Keratinocyte (primary cell): ENCODE results near the gene GRAMD1A. TPM values are rescaled to one million over a fixed set of nuclear protein-coding genes. Genes with fewer than 3 reads are reported as not detected.

Experiments
- DNase-seq: peaks from one replicate; pipeline ENCODE4 v3.0.0-alpha.2; 2011; ENCODE audit warnings: low read depth, missing footprints, low spot score
- FAIRE-seq: peaks from 2 replicates; lab custom pipeline; 2011; peaks lifted over from hg19 to GRCh38; lab: Jason Lieb, UNC
- H2AFZ ChIP-seq: 2 replicates; pipeline ENCODE4 v1.6.0; 2012; ENCODE audit warnings: low read length, control low read depth, inconsistent platforms; ENCODE audit not compliant: control insufficient read depth
- H3K27ac ChIP-seq: 2 replicates; pipeline ENCODE4 v1.5.1; 2011; ENCODE audit warnings: low read length; ENCODE audit not compliant: control insufficient read depth, insufficient read depth
- H3K27me3 ChIP-seq: 3 replicates; pipeline ENCODE4 v1.6.0; 2011; ENCODE audit warnings: low read length; ENCODE audit not compliant: control insufficient read depth, insufficient read depth; ENCODE audit errors: extremely low read depth
- H3K36me3 ChIP-seq, 2 experiments: 2 replicates in 1 of 2; 3 replicates in 1 of 2; pipeline ENCODE4 v1.5.1; 2011; ENCODE audit warnings: low read length in 2 of 2, mild to moderate bottlenecking in 1 of 2; ENCODE audit not compliant: control insufficient read depth in 2 of 2, insufficient read depth in 2 of 2; ENCODE audit errors: extremely low read depth in 1 of 2
- H3K4me1 ChIP-seq: 3 replicates; pipeline ENCODE4 v1.5.1; 2011; ENCODE audit warnings: low read length; ENCODE audit not compliant: control insufficient read depth, insufficient read depth; ENCODE audit errors: extremely low read depth
- H3K4me2 ChIP-seq: 3 replicates; pipeline ENCODE4 v1.6.0; 2011; ENCODE audit warnings: low read depth, low read length; ENCODE audit not compliant: control insufficient read depth, insufficient read depth; ENCODE audit errors: extremely low read depth
- H3K4me3 ChIP-seq, 3 experiments: fragments of 200-600 bp in 1 of 3; sonication (generic) in 1 of 3; 2 replicates in 2 of 3; 3 replicates in 1 of 3; pipeline ENCODE4 v1.5.1; 2011 to 2016; ENCODE audit warnings: low read length in 3 of 3, mild to moderate bottlenecking in 3 of 3, control low read depth in 2 of 3, inconsistent platforms in 1 of 3, low read depth in 1 of 3, mixed read lengths in 1 of 3, mixed run types in 1 of 3, moderate library complexity in 1 of 3; ENCODE audit not compliant: control insufficient read depth in 2 of 3, insufficient read depth in 2 of 3; ENCODE audit errors: extremely low read depth in 1 of 3
- H3K79me2 ChIP-seq: 2 replicates; pipeline ENCODE4 v1.6.0; 2012; ENCODE audit warnings: low read length; ENCODE audit not compliant: control insufficient read depth, insufficient read depth
- H3K9ac ChIP-seq: 3 replicates; pipeline ENCODE4 v1.6.0; 2011; ENCODE audit warnings: low read length; ENCODE audit not compliant: control insufficient read depth, insufficient read depth; ENCODE audit errors: extremely low read depth
- H3K9me1 ChIP-seq: 3 replicates; pipeline ENCODE4 v1.6.0; 2011; ENCODE audit warnings: low read length; ENCODE audit not compliant: control insufficient read depth, insufficient read depth; ENCODE audit errors: extremely low read depth
- H3K9me3 ChIP-seq: 2 replicates; pipeline ENCODE4 v1.5.1; 2012; ENCODE audit warnings: low read depth, low read length; ENCODE audit not compliant: control insufficient read depth
- H4K20me1 ChIP-seq: 3 replicates; pipeline ENCODE4 v1.6.0; 2011; ENCODE audit warnings: low read length; ENCODE audit not compliant: control insufficient read depth, insufficient read depth; ENCODE audit errors: extremely low read depth
- EZH2 ChIP-seq: IDR thresholded peaks from one replicate; pipeline ENCODE4 v1.6.1; 2012; ENCODE audit warnings: inconsistent platforms, mild to moderate bottlenecking, low read length, moderate library complexity
- dilution Hi-C: fragments of 300-500 bp; cut with MboI; formaldehyde crosslinking; loops from one replicate; pipeline ENCODE4 v1.7.0; 2020; ENCODE audit warnings: low sequenced_read_pairs; ENCODE audit not compliant: extremely low pct_ligation_motif_present
- polyA plus RNA-seq, 5 experiments: library from polyadenylated mRNA; depleted of rRNA in 3 of 5; stranded (reverse) in 3 of 5; stranded (forward) in 1 of 5; unstranded in 1 of 5; fragments of >200 nt; gene quantifications; 1 replicate in 1 of 5; 2 replicates in 3 of 5; 3 replicates in 1 of 5; pipeline versions ENCODE4 v1.2.1 to v1.2.3, GENCODE V29; 2011 to 2012; ENCODE audit warnings: missing spikeins in 2 of 5, low read depth in 1 of 5, low replicate concordance in 1 of 5
- TF ChIP-seq, protein P1 (sequence below), 3 experiments: IDR thresholded peaks in 1 of 3; conservative IDR thresholded peaks in 1 of 3; optimal IDR thresholded peaks in 1 of 3; 2 replicates in 2 of 3; 3 replicates in 1 of 3; pipeline versions ENCODE3 to v1.5.1; 2011; ENCODE audit warnings: low read length in 3 of 3, mild to moderate bottlenecking in 3 of 3, moderate library complexity in 2 of 3, control low read depth in 1 of 3, inconsistent platforms in 1 of 3; ENCODE audit not compliant: insufficient read depth in 2 of 3; ENCODE audit errors: extremely low read depth in 1 of 3

Gene GRAMD1A
- polyA plus RNA-seq, 1 donor (not counting 4 experiments of a cell fraction or from before 2014, with no cell fraction given): 24.6 TPM

DNA sequence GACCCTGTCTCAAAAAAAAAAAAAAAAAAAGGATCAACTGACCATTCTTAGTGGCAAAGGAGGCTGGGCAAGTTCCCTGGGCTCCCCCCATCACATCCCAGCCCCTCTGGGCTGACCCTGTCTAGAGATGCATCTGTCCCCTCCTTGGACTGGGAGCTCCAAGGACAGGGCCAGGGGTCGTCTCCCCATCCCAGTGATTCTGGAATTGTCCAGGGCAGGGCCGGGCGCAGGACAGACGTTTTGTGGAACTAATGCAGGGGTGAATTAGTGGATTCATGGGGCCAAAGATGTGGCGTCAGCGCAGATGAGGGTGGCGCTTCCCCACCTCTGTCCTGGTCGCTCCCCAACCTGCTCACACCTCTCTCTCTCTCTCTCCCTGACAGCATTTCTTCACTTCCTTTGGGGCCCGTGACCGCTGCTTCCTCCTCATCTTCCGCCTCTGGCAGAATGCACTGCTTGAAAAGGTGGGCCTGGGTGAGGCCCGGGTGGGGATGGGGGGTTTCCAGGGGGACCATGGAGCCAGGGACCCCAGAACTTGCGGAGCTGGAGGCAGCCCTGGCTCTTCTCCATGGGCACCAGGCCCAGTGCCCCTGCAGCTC, 11.1 kb downstream of the GRAMD1A start:
- Histone ChIP-seq H3K9ac (no peak overlapping the region), H3K4me3 (no peak overlapping the region), H2AFZ (no peak overlapping the region), H4K20me1 (no peaks in the 10 kb centered on the region), H3K4me1 (no peaks in the 10 kb centered on the region), H3K27me3 (no peaks in the 10 kb centered on the region), H3K9me1 (no peaks in the 10 kb centered on the region), H3K27ac (no peak overlapping the region), H3K9me3 (no peaks in the 10 kb centered on the region), H3K4me2 (no peak overlapping the region), H3K79me2 (peaks cover 3% of the 10 kb centered on the region), H3K36me3 (peaks cover 16 to 17% of the 10 kb centered on the region in 2 experiments)
- TF ChIP-seq, protein P1, sequence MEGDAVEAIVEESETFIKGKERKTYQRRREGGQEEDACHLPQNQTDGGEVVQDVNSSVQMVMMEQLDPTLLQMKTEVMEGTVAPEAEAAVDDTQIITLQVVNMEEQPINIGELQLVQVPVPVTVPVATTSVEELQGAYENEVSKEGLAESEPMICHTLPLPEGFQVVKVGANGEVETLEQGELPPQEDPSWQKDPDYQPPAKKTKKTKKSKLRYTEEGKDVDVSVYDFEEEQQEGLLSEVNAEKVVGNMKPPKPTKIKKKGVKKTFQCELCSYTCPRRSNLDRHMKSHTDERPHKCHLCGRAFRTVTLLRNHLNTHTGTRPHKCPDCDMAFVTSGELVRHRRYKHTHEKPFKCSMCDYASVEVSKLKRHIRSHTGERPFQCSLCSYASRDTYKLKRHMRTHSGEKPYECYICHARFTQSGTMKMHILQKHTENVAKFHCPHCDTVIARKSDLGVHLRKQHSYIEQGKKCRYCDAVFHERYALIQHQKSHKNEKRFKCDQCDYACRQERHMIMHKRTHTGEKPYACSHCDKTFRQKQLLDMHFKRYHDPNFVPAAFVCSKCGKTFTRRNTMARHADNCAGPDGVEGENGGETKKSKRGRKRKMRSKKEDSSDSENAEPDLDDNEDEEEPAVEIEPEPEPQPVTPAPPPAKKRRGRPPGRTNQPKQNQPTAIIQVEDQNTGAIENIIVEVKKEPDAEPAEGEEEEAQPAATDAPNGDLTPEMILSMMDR (optimal IDR thresholded peaks at IDR 0.05 in 1 of 3, IDR thresholded peaks at IDR 0.05 in 1 of 3, conservative IDR thresholded peaks at IDR 0.05 in 1 of 3; ENCODE audit: extremely low read depth in 1 of 3, insufficient read depth in 2 of 3, low read length in 3 of 3): no peak
- no peak for TF ChIP-seq EZH2
- DNase-seq (no peak), FAIRE-seq (no peak)
- dilution Hi-C loops: no loop called here

DNA sequence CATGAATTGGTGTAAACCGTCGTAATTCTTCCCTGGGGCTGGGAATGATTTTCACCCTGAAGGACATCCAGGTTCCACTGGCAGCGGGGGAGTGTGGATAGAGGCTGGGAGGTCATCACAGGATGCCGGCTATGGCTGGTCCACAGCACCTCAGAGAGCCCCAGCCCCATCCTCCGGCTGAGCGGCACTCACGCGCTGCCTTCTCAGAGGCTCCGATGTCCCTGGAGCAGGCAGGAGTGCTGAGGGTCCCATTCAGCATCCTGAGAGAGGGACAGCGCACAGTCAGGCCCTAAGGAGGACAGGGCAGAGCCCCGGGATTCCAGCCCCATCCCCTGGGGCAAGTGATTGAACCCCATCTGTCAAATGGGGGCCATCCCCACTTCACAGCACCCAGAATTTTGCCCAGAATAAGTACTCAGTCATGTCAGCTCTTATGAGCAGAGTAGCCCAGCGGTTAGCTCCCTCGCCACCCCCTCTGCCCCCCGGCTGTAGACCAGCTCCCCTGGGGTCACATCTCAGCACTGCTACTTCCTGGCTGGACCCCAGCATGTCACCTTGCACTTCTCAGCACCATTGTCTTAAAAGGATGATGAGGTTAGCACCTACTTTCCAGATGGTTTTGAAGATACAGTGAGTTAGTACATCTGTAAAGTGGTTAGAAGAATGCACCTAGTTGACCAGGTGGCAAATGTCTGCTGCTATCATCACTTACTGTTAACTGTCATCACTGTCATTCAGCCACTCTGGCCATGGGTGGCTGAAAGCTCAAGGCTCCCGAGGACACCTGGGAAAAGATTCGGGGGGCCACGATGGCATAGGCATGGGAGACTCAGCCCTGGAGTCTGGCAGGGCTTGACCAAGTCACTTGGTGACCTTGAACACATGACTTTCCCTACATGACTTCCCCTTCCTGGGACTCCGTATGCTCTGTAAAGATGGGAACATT, 11.9 kb downstream of the GRAMD1A start:
- Histone ChIP-seq H3K27me3 (no peaks in the 10 kb centered on the region), H3K4me3 (no peak overlapping the region), H2AFZ (no peak overlapping the region), H3K36me3 (peaks cover 13 to 17% of the 10 kb centered on the region in 2 experiments), H3K27ac (no peak overlapping the region), H3K79me2 (peaks cover under 1% of the 10 kb centered on the region), H4K20me1 (no peaks in the 10 kb centered on the region), H3K4me2 (no peak overlapping the region), H3K9me1 (no peaks in the 10 kb centered on the region), H3K9me3 (no peaks in the 10 kb centered on the region), H3K4me1 (no peaks in the 10 kb centered on the region), H3K9ac (no peak overlapping the region)
- dilution Hi-C loops: no loop called here
- no peak for TF ChIP-seq EZH2
- TF ChIP-seq, protein P1 (optimal IDR thresholded peaks at IDR 0.05 in 1 of 3, IDR thresholded peaks at IDR 0.05 in 1 of 3, conservative IDR thresholded peaks at IDR 0.05 in 1 of 3; ENCODE audit: extremely low read depth in 1 of 3, insufficient read depth in 2 of 3, low read length in 3 of 3): no peak
- DNase-seq (no peak), FAIRE-seq (no peak)
